PC-9 (cell line): ENCODE data around the gene HOOK2.

Source experiments
- CTCF ChIP-seq: fragments of 200-600 bp; sonication (generic); conservative IDR thresholded peaks from 2 replicates; pipeline ENCODE4 v1.6.1; 2017; ENCODE audit warnings: mixed run types, antibody characterized with exemption, mild to moderate bottlenecking, moderate library complexity
- EZH2 ChIP-seq: fragments of 200-600 bp; sonication (generic); IDR thresholded peaks from 2 replicates; pipeline ENCODE4 v1.8.0; 2017; ENCODE audit warnings: antibody characterized with exemption, low read depth

- TF ChIP-seq CTCF (no peak), EZH2 (no peak)
These were observed 4.4 kb downstream of the HOOK2 start for GRCh38 chr19:12770922-12771321.
